HepG2 (cell line): ENCODE measurements around the gene MMRN2. TPM values are rescaled to one million over a fixed set of nuclear protein-coding genes. Genes with fewer than 3 reads are reported as not detected.

Source experiments
- ATAC-seq: fragments of 200-7000 bp; cut with Tn5 transposase; 3 replicates; pipeline ENCODE4 v1.9.1; 2020; ENCODE audit warnings: mild to moderate bottlenecking, moderate library complexity
- BruUV-seq: library from RNA; stranded (reverse); fragments of 400-500 nt; replicated peaks from 2 replicates; lab custom pipeline; 2021; lab: Mats Ljungman, UMichigan
- CTCF ChIA-PET: fragments of 300-600 bp; formaldehyde crosslinking; extraction: SDS; loops from one replicate; lab custom pipeline; 2021; ENCODE audit warnings: low total read pairs, inconsistent platforms, low intra/inter-chr PET ratio; lab: Yijun Ruan, JAX
- POLR2A ChIA-PET: fragments of 350-600 bp; sonication (Branson Sonifier 250); formaldehyde crosslinking; loops from one replicate; lab custom pipeline; 2020; ENCODE audit warnings: antibody characterized with exemption, inconsistent platforms; lab: Yijun Ruan, JAX
- DNase-seq: peaks from one replicate; pipeline ENCODE4 v3.0.0-alpha.2; 2015; ENCODE audit warnings: low spot score
- FAIRE-seq: peaks from 3 replicates; lab custom pipeline; 2011; peaks lifted over from hg19 to GRCh38; lab: Jason Lieb, UNC
- H2AFZ ChIP-seq: one replicate; pipeline ENCODE4 v1.6.1; 2011; ENCODE audit warnings: low read length, inconsistent platforms
- H3K27ac ChIP-seq: fragments of 300-600 bp; 3 replicates; pipeline ENCODE4 v1.8.0; 2011; ENCODE audit warnings: mixed run types, mild to moderate bottlenecking, mixed read lengths, low read length, inconsistent platforms; ENCODE audit not compliant: insufficient read depth; ENCODE audit errors: extremely low read length
- H3K27me3 ChIP-seq, 2 experiments: fragments of 200-600 bp in 1 of 2; 2 replicates in 1 of 2; 3 replicates in 1 of 2; pipeline versions ENCODE4 v1.6.0 to v1.8.0; 2011; ENCODE audit warnings: low read length in 2 of 2, mild to moderate bottlenecking in 2 of 2, moderate library complexity in 2 of 2, inconsistent platforms in 1 of 2; ENCODE audit not compliant: insufficient read depth in 2 of 2, control insufficient read depth in 1 of 2
- H3K36me3 ChIP-seq, 2 experiments: fragments of 200-600 bp in 1 of 2; replicated peaks in 1 of 2; 2 replicates in 1 of 2; 3 replicates in 1 of 2; pipeline versions ENCODE4 v1.5.1 to v1.8.0; 2011; ENCODE audit warnings: low read length in 2 of 2, inconsistent platforms in 1 of 2; ENCODE audit not compliant: insufficient read depth in 2 of 2, control insufficient read depth in 1 of 2
- H3K4me1 ChIP-seq: 2 replicates; pipeline ENCODE4 v1.5.1; 2012; ENCODE audit warnings: low read length, inconsistent platforms; ENCODE audit not compliant: insufficient read depth
- H3K4me2 ChIP-seq: 2 replicates; pipeline ENCODE4 v1.6.0; 2011; ENCODE audit warnings: low read depth, low read length, inconsistent platforms
- H3K4me3 ChIP-seq, 3 experiments: fragments of 200-600 bp in 1 of 3; sonication (generic), shearing (Covaris generic) in 1 of 3; replicated peaks in 1 of 3; 2 replicates each; pipeline ENCODE4 v1.5.1; 2011 to 2016; ENCODE audit warnings: low read length in 3 of 3, inconsistent platforms in 2 of 3, low read depth in 2 of 3, mild to moderate bottlenecking in 2 of 3, control low read depth in 1 of 3, mixed read lengths in 1 of 3; ENCODE audit not compliant: insufficient read depth in 1 of 3
- H3K79me2 ChIP-seq: one replicate; pipeline ENCODE4 v1.6.1; 2011; ENCODE audit warnings: low read length, inconsistent platforms; ENCODE audit not compliant: insufficient read depth
- H3K9ac ChIP-seq: 2 replicates; pipeline ENCODE4 v1.6.0; 2011; ENCODE audit warnings: mild to moderate bottlenecking, low read depth, low read length, inconsistent platforms; ENCODE audit not compliant: insufficient read depth
- H3K9me3 ChIP-seq: 2 replicates; pipeline ENCODE4 v1.5.1; 2012; ENCODE audit warnings: mild to moderate bottlenecking, low read length
- H4K20me1 ChIP-seq: 2 replicates; pipeline ENCODE4 v1.6.0; 2011; ENCODE audit warnings: inconsistent platforms, mild to moderate bottlenecking, low read length, moderate library complexity; ENCODE audit not compliant: insufficient read depth
- GFI1 ChIP-seq: sonication (generic); formaldehyde crosslinking; IDR thresholded peaks from 2 replicates; pipeline ENCODE4 v1.5.0; 2020; ENCODE audit warnings: missing genetic modification reagents, mild to moderate bottlenecking, borderline replicate concordance
- HNRNPH1 ChIP-seq: fragments of 200-400 bp; formaldehyde crosslinking; optimal IDR thresholded peaks from 2 replicates; pipeline ENCODE3; 2017; ENCODE audit warnings: mild to moderate bottlenecking, low read depth, low read length
- IKZF4 ChIP-seq: sonication (generic); formaldehyde crosslinking; IDR thresholded peaks from 2 replicates; pipeline ENCODE4 v1.5.1; 2020; ENCODE audit warnings: borderline replicate concordance, mild to moderate bottlenecking, low read depth, missing genetic modification reagents; ENCODE audit errors: not compliant biosample characterization
- IRF9 ChIP-seq: sonication (generic); formaldehyde crosslinking; IDR thresholded peaks from 2 replicates; pipeline ENCODE4 v1.8.0; 2022; ENCODE audit warnings: missing genetic modification reagents, mild to moderate bottlenecking, borderline replicate concordance
- NR2F2 ChIP-seq: IDR thresholded peaks from 2 replicates; pipeline ENCODE4 v1.6.1; 2012; ENCODE audit warnings: low read depth, inconsistent platforms, borderline replicate concordance
- THAP8 ChIP-seq: sonication (generic); formaldehyde crosslinking; IDR thresholded peaks from 2 replicates; pipeline ENCODE4 v1.5.1; 2020; ENCODE audit warnings: missing genetic modification reagents, mild to moderate bottlenecking, borderline replicate concordance
- TRIM22 ChIP-seq: fragments of 450-650 bp; IDR thresholded peaks from 2 replicates; pipeline ENCODE4 v1.6.1; 2017
- ZNF383 ChIP-seq: sonication (generic); formaldehyde crosslinking; IDR thresholded peaks from 2 replicates; pipeline ENCODE4 v1.4.0; 2020; ENCODE audit warnings: missing genetic modification reagents, mild to moderate bottlenecking, borderline replicate concordance
- ZNF501 ChIP-seq: sonication (generic); formaldehyde crosslinking; IDR thresholded peaks from 2 replicates; pipeline ENCODE4 v1.5.1; 2020; ENCODE audit warnings: mild to moderate bottlenecking, moderate library complexity, missing genetic modification reagents
- ZNF530 ChIP-seq: sonication (generic); formaldehyde crosslinking; IDR thresholded peaks from 2 replicates; pipeline ENCODE4 v1.5.0; 2020; ENCODE audit warnings: low read depth, mild to moderate bottlenecking, missing genetic modification reagents
- WGBS: methylation state at CpG from one replicate; pipeline ENCODE4 v1.1.6; 2017; ENCODE audit warnings: low lambda C conversion rate; 5-methylcytosine and 5-hydroxymethylcytosine counted together
- in situ Hi-C: cut with HindIII; loops from 2 replicates; pipeline ENCODE4 v1.10.0; 2017; ENCODE audit warnings: low pct_unique_long_range_greater_than_20kb; ENCODE audit not compliant: extremely low pct_ligation_motif_present
- intact Hi-C: fragments of 100-400 bp; cut with micrococcal nuclease; formaldehyde crosslinking; loops from one replicate; pipeline ENCODE4 v1.10.0; 2022; ENCODE audit not compliant: unreplicated experiment
- polyA plus RNA-seq, 8 experiments: library from polyadenylated mRNA; depleted of rRNA in 3 of 8; stranded (reverse) in 7 of 8; unstranded in 1 of 8; fragments of >200 nt; fragmentation: Illumina TruSeq in 4 of 8; extraction: Trizol in 4 of 8; gene quantifications; 2 replicates each; pipeline versions ENCODE4 v1.2.1 to v1.2.3, GENCODE V29; 2011 to 2016; ENCODE audit warnings: low read depth in 4 of 8, missing spikeins in 1 of 8, mixed read lengths in 1 of 8; ENCODE audit not compliant: insufficient read depth in 1 of 8
- total RNA-seq, 5 experiments: library from RNA; depleted of rRNA; stranded (reverse); fragments of >200 nt; fragmentation: Illumina TruSeq; extraction: Trizol; gene quantifications; 2 replicates each; pipeline ENCODE4 v1.2.3, GENCODE V29; 2016; ENCODE audit warnings: low read depth in 1 of 5
- TF ChIP-seq, protein P1 (sequence below): sonication (generic); formaldehyde crosslinking; IDR thresholded peaks from 2 replicates; pipeline ENCODE4 v1.8.0; 2022; ENCODE audit warnings: mild to moderate bottlenecking, missing genetic modification reagents; ENCODE audit not compliant: insufficient replicate concordance
- TF ChIP-seq, protein P2 (sequence below): sonication (generic); formaldehyde crosslinking; IDR thresholded peaks from 2 replicates; pipeline ENCODE4 v1.4.0; 2020; ENCODE audit warnings: missing genetic modification reagents

Gene MMRN2
- total and polyA plus RNA-seq, 2 of the 13 experiments (the other 11 are each of a cell fraction or from before 2014, with no cell fraction given) = 0.04 TPM; not detected in 1

DNA sequence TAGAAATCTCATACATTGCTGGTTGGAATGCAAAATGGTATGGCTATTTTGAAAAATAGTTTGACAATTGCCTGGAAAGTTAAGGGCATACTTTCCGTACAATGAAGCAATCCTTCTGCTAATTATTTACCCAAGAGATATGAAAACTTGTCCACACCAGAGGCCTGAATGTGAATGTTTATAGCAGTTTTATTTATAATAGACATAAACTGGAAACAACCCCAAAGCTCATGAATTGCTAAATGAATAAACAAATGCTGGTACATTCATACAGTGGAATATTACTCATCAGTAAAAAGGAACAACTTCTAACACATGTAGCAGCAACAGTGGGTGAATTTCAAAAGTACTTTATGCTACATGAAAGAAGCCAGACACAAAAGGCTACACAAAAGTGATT is 42.7 kb downstream of the MMRN2 start:
- ChIA-PET CTCF (no interaction called here), POLR2A (no interaction called here)
- no peak overlapping the region for H3K4me2 ChIP-seq
- no peak overlapping the region for H2AFZ ChIP-seq
- in situ Hi-C loops (no loop called here), intact Hi-C loops (no loop called here)
- H3K36me3 ChIP-seq = peaks cover 8 to 48% of the 10 kb centered on the region in 2 experiments; a peak in 4 of 5 replicates
- H3K27me3 ChIP-seq = no peaks in the 10 kb centered on the region
- ATAC-seq (no peak), FAIRE-seq (no peak), DNase-seq (no peak)
- H3K9me3 ChIP-seq = no peaks in the 10 kb centered on the region
- TF ChIP-seq IKZF4 (CRISPR knock-in tag) = no peak
- TF ChIP-seq IRF9 (CRISPR knock-in tag) = no peak
- TF ChIP-seq NR2F2 = no peak
- TF ChIP-seq TRIM22 = no peak
- TF ChIP-seq, protein P1, sequence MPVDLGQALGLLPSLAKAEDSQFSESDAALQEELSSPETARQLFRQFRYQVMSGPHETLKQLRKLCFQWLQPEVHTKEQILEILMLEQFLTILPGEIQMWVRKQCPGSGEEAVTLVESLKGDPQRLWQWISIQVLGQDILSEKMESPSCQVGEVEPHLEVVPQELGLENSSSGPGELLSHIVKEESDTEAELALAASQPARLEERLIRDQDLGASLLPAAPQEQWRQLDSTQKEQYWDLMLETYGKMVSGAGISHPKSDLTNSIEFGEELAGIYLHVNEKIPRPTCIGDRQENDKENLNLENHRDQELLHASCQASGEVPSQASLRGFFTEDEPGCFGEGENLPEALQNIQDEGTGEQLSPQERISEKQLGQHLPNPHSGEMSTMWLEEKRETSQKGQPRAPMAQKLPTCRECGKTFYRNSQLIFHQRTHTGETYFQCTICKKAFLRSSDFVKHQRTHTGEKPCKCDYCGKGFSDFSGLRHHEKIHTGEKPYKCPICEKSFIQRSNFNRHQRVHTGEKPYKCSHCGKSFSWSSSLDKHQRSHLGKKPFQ (CRISPR knock-in tag) = no peak
- TF ChIP-seq ZNF501 (CRISPR knock-in tag) = no peak
- TF ChIP-seq, protein P2, sequence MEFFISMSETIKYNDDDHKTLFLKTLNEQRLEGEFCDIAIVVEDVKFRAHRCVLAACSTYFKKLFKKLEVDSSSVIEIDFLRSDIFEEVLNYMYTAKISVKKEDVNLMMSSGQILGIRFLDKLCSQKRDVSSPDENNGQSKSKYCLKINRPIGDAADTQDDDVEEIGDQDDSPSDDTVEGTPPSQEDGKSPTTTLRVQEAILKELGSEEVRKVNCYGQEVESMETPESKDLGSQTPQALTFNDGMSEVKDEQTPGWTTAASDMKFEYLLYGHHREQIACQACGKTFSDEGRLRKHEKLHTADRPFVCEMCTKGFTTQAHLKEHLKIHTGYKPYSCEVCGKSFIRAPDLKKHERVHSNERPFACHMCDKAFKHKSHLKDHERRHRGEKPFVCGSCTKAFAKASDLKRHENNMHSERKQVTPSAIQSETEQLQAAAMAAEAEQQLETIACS (CRISPR knock-in tag) = no peak
- TF ChIP-seq THAP8 (CRISPR knock-in tag) = no peak
- no peak for TF ChIP-seq GFI1 (CRISPR knock-in tag)
- TF ChIP-seq ZNF530 (CRISPR knock-in tag) = no peak
- TF ChIP-seq HNRNPH1 = no peak
- no peak for TF ChIP-seq ZNF383 (CRISPR knock-in tag)
- WGBS = 100% methylated on average over 1 of the region's 1 CpG
- H3K27ac ChIP-seq = no peak overlapping the region
- no TSS peak for BruUV-seq
- no peaks in the 10 kb centered on the region for H3K4me1 ChIP-seq
- H3K79me2 ChIP-seq = no peaks in the 10 kb centered on the region
- H4K20me1 ChIP-seq = no peaks in the 10 kb centered on the region
- H3K4me3 ChIP-seq = no peak overlapping the region
- H3K9ac ChIP-seq = no peak overlapping the region
